Measurements from ENCODE around the gene SASH1.
"Not testable (repeated sequence)": the region's sequence is repeated elsewhere in the genome, so short reads cannot be mapped to it uniquely, and the experiment has no call there.

The SASH1 gene

DNA sequence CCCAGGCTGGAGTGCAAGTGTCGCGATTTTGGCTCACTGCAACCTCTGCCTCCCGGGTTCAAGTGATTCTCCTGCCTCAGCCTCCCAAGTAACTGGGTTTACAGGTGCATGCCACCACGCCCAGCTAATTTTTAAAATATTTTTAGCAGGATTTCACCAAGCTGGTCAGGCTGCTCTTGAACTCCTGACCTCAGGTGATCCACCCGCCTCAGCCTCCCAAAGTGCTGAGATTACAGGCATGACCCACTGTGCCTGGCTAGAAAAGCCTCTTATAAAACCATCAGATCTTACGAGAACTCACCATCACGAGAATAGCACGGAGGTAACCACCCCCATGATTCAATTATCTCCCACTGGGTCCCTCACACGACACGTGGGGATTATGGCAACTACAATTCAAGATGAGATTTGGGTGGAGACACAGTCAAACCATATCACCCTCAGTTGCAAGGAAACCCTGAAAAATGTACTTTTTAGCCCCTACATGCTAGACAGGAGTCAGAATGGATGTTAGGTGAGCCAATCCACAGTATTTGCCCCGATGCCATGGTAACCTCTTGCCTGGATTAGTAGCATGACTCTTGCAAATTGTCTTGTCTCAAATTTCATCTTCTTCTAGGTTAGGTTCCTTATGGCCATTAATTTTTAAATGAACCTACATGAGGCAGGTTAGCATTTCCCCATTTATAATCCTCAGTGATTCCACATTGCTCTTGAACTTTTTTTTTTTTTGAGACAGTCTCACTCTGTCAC, 17.1 kb upstream of the SASH1 start:
- in situ Hi-C loops (cut with HindIII; ENCODE audit: low pct_ligation_motif_present, low pct_unique_long_range_greater_than_20kb, low sequenced_read_pairs), result no loop called here
- no peak for DNase-seq

DNA sequence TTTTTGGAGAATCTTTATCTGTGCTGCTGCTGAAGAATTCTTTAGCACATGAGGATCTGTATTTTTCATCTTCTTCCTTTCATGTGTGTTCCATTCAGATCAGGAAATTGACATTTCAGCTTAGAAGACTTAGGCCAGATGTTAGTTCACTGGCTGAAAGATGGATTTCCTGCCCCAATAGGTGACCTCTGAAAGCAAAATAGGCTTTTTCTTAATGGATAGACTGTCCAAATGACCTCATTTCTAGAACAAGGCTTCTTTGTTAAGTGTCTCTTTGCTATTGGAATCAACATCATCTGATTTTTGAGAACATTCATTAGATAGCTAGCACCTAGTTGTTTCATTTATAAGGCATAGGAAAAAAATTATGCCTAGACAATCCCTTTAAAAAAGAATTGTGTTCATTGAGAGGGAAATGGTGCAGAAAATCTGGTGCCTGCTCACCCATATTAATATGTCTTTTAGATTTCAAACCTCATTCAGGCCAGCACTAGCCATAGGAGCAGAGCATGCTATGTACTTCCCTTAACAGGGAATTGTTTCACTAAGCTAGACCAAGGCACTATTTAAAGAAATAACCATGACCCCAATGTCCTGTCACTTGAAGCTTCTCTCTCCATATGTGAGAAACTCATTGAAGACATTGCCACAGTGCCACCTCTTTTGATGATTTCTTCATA, 13.6 kb upstream of the SASH1 start:
- DNase-seq, result no peak
- in situ Hi-C loops (cut with HindIII; ENCODE audit: low pct_ligation_motif_present, low pct_unique_long_range_greater_than_20kb, low sequenced_read_pairs), result no loop called here

DNA sequence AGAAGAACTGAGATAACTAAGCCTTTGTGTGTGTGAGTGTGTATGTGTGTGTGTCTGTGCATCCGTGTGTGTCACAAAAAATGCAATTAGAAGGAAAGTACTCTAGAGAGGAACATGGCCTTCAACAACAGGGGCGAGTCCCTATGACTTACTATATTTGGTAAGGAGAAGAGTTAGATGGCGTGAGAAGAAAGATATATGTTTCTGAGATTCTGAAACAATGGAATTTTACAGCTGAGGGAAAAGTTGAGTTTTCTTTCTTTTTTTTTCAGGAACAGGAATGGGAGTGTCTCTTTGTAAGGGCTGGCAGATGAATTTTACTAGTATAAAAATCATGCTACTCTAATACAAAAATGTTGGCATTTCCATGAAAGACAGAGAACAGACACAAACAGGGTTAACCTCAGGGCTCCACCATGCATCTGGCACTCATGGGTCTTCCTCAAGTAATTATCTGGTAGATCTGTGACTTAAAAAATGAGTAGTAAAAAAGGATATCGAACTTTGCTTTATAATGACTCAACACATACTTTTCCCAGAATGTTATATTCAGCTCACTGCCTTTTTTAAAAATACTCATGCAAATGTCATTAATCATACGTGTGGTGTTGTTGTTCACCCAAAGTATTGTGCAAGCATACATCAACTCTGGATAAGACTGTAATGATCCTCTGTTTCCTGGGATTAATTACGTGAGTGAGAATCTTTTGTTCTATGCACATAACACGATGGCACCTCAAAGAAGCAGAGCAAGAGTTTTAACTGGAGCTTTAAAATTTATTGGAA, 12.8 kb upstream of the SASH1 start:
- DNase-seq, result no peak
- in situ Hi-C loops (cut with HindIII; ENCODE audit: low pct_ligation_motif_present, low pct_unique_long_range_greater_than_20kb, low sequenced_read_pairs), result no loop called here

DNA sequence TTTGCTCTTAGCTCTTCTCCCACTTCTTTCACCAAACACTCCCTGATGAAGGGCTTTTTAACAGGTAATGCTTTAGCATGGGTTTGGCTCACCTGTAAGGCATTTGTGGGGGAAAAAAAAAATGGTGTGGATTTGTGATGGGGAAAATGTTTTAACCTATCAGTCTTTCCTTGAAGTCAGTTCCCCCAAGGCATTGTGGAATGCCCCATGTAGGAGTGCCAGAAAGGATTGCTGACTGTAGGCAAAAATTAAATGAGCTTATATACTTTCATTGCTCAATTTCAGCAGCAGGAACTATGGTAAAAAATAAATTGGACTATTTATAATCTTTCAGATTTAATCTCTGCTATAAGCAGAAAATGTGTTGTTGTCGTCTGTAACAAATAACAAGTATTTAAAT, 10.6 kb upstream of the SASH1 start:
- in situ Hi-C loops (cut with HindIII; ENCODE audit: low pct_ligation_motif_present, low pct_unique_long_range_greater_than_20kb, low sequenced_read_pairs), result no loop called here
- DNase-seq, result no peak

DNA sequence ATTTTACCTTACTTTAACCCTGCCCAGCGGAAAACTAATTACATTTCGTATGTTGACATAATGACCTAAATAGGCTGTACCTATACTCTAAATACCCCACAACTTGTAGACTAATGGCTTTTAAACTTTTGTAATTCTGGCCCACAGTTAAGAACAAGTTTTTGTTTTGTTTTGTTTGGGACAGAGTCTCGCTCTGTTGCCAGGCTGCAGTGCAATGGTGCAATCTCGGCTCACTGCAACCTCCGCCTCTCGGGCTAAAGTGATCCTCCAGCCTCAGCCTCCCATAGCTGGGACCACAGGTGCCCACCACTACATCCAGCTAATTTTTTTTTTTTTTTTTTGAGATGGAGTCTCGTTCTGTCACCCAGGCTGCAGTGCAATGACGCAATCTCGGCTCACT, 5.7 kb upstream of the SASH1 start:
- in situ Hi-C loops (cut with HindIII; ENCODE audit: low pct_ligation_motif_present, low pct_unique_long_range_greater_than_20kb, low sequenced_read_pairs), result no loop called here
- no peak for DNase-seq

- DNase-seq, result no peak
- in situ Hi-C loops (cut with HindIII; ENCODE audit: low pct_ligation_motif_present, low pct_unique_long_range_greater_than_20kb, low sequenced_read_pairs), result no loop called here
Observed at GRCh38 chr6:148339766-148340165, 2.9 kb upstream of the SASH1 start.

- no peak for DNase-seq
- in situ Hi-C loops (cut with HindIII; ENCODE audit: low pct_ligation_motif_present, low pct_unique_long_range_greater_than_20kb, low sequenced_read_pairs), result no loop called here
Observed at GRCh38 chr6:148340586-148341297, 1.9 kb upstream of the SASH1 start.

GRCh38 chr6:148342100-148342349, 613 bp upstream of the SASH1 start:
- DNase-seq, result no peak
- in situ Hi-C loops (cut with HindIII; ENCODE audit: low pct_ligation_motif_present, low pct_unique_long_range_greater_than_20kb, low sequenced_read_pairs), result no loop called here

DNA sequence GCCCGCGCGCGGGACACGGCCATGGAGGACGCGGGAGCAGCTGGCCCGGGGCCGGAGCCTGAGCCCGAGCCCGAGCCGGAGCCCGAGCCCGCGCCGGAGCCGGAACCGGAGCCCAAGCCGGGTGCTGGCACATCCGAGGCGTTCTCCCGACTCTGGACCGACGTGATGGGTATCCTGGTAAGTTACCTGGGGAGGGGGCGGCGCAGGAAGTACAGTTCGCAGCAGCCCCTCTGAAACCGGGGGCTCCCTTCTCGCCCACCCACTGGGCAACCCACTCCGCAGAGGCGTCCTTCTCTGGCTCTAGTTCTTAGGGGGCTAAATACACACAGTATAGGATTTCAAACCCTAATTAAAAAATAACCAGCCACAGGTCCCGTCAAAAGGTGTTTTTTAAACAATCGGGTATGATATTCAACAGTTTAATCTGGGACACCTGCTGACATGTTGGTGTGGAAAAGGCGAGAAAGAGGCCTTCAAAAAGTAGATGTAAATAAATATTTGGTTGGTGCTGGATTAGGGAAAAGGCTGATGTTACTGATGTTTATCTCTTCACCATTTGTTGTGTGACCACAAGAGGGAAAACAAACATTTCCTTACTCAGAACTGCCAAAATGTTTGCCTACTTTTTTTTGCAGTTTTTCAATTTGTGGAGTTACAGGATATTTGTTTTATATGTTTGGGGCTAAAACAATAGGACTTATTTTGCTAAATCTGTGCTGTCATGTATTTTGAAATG, 577 bp downstream of the SASH1 start:
- no peak for DNase-seq
- in situ Hi-C loops (cut with HindIII; ENCODE audit: low pct_ligation_motif_present, low pct_unique_long_range_greater_than_20kb, low sequenced_read_pairs), result no loop called here

DNA sequence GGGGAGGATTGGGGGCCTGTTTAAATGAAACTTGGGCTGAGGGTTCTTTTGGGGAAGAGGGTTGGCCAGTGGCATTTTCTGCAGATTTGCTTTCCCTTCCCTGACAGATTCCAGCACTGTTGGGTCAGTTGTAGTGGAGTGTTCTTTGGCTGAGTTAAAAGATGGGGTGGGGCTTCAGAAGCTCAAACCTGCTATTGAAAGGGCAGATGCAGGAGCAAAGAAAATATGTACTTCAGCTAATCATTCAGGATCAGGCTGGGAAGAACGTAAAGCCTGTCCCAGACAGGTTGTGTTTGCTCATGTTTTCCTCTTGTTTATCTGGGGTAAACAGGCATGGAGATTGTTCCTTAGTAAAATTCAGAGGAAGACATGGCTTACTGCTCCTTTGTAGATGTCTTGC, 2.5 kb downstream of the SASH1 start:
- no peak for DNase-seq
- in situ Hi-C loops (cut with HindIII; ENCODE audit: low pct_ligation_motif_present, low pct_unique_long_range_greater_than_20kb, low sequenced_read_pairs), result no loop called here

DNA sequence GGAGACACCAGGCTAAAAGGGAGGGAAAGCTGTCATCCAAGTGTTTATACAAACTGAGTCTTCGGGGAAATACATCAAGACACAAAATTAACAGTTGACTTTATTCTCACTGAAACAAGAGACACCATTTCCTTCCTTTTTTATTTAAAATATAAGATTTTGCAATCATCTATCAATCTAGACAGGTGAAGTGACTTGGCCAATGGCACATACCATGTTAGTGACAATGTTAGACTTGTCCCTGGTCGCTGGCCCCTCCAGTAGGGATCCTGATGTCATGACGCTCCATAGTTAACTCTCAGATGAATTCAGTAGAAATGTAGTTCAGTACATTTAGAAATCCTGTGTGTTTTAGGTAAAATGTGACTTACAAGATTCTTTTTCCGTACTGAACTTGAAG, 2.9 kb downstream of the SASH1 start:
- no peak for DNase-seq
- in situ Hi-C loops (cut with HindIII; ENCODE audit: low pct_ligation_motif_present, low pct_unique_long_range_greater_than_20kb, low sequenced_read_pairs), result no loop called here

DNA sequence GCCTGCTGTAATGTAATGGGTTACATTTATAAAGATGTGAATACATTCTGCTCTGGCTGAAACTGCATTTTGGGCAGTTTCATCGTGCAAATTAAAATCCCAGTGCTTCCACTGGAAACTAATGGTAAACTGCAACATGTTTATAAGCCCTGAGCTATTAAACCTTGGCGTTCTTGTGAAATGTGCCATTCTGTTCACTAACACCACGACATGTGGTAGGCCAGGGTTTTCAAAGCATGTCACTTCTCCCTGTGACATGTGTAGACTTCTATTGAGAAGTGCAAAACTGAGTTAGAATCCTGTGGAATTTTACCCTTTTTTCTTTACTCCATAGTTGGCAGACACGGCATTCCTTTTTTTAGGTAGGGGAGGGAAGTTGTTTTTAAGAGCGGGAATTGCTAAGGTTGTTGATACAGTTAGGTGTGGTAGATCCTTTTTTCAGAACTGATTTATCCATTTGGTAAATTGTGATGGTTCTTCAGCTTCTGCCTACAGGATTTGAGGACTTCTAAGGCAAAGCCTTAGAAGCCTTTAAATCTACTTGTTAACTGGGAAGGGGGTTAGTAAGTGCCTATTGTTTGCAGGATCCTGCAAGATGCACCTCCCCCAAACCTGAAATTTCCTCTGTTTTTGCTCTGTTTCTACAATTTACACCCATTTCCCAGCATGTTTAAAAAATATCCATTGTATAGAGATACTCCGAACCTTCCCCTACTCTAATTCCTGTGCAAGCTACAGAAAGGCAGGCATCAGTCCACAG, 4.2 kb downstream of the SASH1 start:
- in situ Hi-C loops (cut with HindIII; ENCODE audit: low pct_ligation_motif_present, low pct_unique_long_range_greater_than_20kb, low sequenced_read_pairs), result no loop called here
- DNase-seq, result no peak

DNA sequence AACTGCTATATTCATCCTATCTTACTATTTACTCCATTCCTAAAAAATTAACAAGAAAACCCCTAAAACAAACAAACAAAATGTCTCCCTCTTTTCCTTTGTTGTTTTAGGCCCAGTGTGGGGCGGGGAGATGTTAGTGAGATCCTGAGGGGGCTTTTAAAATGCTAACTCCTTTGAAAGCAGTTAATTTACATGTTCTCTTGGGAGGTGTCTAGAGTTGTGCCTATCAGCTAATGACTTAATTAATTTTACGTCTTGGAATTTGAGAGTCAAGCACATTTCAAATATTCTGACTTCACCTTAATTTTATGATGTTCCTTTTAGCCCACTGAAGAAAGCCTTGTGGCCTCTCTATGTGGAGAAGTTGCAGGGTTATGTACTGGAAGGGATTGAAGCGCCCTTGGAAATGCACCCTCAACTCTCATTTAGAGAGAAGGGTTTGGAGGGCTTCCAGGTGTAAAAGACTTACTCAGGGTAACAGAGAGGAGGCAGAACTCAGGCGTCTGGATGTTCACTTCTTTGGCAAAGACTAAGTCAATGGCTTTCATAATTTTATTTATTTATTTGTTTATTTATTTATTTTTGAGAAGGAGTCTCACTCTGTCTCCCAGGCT, 4.9 kb downstream of the SASH1 start:
- in situ Hi-C loops (cut with HindIII; ENCODE audit: low pct_ligation_motif_present, low pct_unique_long_range_greater_than_20kb, low sequenced_read_pairs), result no loop called here
- no peak for DNase-seq

- no peak for DNase-seq
- in situ Hi-C loops (cut with HindIII; ENCODE audit: low pct_ligation_motif_present, low pct_unique_long_range_greater_than_20kb, low sequenced_read_pairs), result no loop called here
Observed at GRCh38 chr6:148348335-148348734, 5.7 kb downstream of the SASH1 start.

- in situ Hi-C loops (cut with HindIII; ENCODE audit: low pct_ligation_motif_present, low pct_unique_long_range_greater_than_20kb, low sequenced_read_pairs), result no loop called here
- no peak for DNase-seq
Observed at GRCh38 chr6:148348778-148349177, 6.1 kb downstream of the SASH1 start.

DNA sequence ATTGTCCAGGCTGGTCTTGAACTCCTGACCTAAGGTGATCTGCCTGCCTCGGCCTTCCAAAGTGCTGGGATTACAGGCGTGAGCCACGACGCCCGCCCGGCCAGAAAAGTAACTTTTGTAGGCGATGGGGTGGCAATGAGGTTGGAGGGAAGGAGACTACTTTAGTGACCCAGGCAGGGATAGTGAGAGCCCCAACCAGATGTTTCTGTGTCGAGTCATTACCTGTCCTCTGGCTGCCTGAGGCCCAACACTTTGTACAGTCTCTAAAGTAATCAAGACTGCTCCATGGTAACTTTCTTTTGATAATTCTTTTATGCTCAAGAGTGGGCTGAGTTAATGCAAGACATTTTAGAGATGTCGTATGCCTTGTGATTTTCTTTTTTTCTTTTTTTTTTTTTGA, 6.8 kb downstream of the SASH1 start:
- DNase-seq, result no peak
- in situ Hi-C loops (cut with HindIII; ENCODE audit: low pct_ligation_motif_present, low pct_unique_long_range_greater_than_20kb, low sequenced_read_pairs), result no loop called here

GRCh38 chr6:148351309-148351708, 8.7 kb downstream of the SASH1 start:
- DNase-seq, result no peak
- in situ Hi-C loops (cut with HindIII; ENCODE audit: low pct_ligation_motif_present, low pct_unique_long_range_greater_than_20kb, low sequenced_read_pairs), result no loop called here

GRCh38 chr6:148352421-148352820, 9.8 kb downstream of the SASH1 start:
- in situ Hi-C loops (cut with HindIII; ENCODE audit: low pct_ligation_motif_present, low pct_unique_long_range_greater_than_20kb, low sequenced_read_pairs); DNase-seq: not testable (repeated sequence)
